IMR-90 (cell line): ENCODE results near the gene RNF166. TPM values are rescaled to one million over a fixed set of nuclear protein-coding genes. Genes with fewer than 3 reads are reported as not detected.

Experiments used
- CEBPB ChIP-seq: IDR thresholded peaks from 2 replicates; pipeline ENCODE4 v1.6.1; 2012; ENCODE audit warnings: low read depth, low read length, improper control_type of control experiment
- MXI1 ChIP-seq: IDR thresholded peaks from 2 replicates; pipeline ENCODE4 v1.6.1; 2012; ENCODE audit warnings: low read depth, mild to moderate bottlenecking, low read length, moderate library complexity, borderline replicate concordance
- polyA plus RNA-seq, 3 experiments: library from polyadenylated mRNA; depleted of rRNA; stranded (reverse); fragments of >200 nt; gene quantifications; 2 replicates each; pipeline ENCODE4 v1.2.3, GENCODE V29; 2012; ENCODE audit warnings: low replicate concordance in 1 of 3
- total RNA-seq: library from RNA; depleted of rRNA; stranded (reverse); fragments of >200 nt; gene quantifications from 2 replicates; pipeline ENCODE4 v1.2.3, GENCODE V29; 2012

The RNF166 gene
- total and polyA plus RNA-seq, 2 of the 4 experiments (the other 2 are of a cell fraction) = 8.1 to 17.4 TPM

- TF ChIP-seq CEBPB = no peak
- TF ChIP-seq MXI1 = no peak
Measured at GRCh38 chr16:88701581-88702370, 4.4 kb downstream of the RNF166 start (continued).
